Measurements from ENCODE around the gene POLD1. TPM values are rescaled to one million over a fixed set of nuclear protein-coding genes. Genes with fewer than 3 reads are reported as not detected.
A peak's percentile ranks its signal among the peaks of the same experiment; 100 is the strongest.

Gene POLD1
- total and polyA plus RNA-seq, 2 donors (not counting 3 experiments of a cell fraction or from before 2014, with no cell fraction given), result 40.9 to 63.9 TPM

DNA sequence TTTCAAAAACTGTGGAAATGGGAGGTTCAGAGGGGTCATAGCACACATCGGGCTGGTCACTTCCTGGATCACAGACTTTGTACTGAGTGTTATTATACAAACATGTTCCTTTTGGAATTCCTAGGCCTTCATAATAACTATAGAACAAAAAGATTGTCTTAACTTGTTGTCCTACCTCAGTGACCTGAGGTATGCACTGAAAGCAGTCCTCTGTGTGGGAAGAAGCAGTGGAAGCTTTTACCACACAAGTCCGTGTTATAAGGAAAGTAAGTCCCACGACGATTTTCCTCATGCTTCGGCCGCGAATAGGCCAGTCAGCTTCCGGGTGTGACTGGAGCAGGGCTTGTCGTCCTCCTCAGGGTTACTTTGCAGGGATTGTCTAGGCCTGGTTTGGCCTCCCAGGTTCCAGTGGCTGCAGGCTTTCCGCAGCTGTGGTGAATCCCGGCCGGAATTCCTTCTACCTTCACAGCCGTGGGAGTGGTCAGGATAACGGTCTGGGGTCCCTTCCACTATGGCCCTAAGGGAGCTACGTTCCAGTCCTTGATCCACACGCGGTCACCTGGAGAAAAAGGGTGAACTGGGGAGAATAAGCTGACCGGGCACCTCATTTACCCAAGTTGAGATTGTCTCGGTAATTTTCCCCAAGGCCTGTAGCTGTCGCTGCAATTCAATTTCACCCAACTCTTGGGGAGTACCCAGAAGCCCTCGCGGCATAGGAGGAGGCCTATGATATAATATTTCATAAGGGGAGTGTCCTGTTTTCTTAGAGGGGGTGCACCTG lies 34.7 kb upstream of the POLD1 start:
- H3K4me3 ChIP-seq (replicated peaks in 1 of 3; ENCODE audit: insufficient read depth in 1 of 3, low read depth in 1 of 3, low read length in 3 of 3), result no peak overlapping the region
- TF ChIP-seq FOS (IDR thresholded peaks at IDR 0.05; ENCODE audit: borderline replicate concordance, insufficient read depth, low read length), result no peak
- no peak for TF ChIP-seq JUN (IDR thresholded peaks at IDR 0.05; ENCODE audit: borderline replicate concordance, insufficient read depth, insufficient read length, low read depth)
- no peak for TF ChIP-seq EZH2 (IDR thresholded peaks at IDR 0.05; ENCODE audit: borderline replicate concordance, low read depth, low read length, severe bottlenecking)
- TF ChIP-seq, protein P1, sequence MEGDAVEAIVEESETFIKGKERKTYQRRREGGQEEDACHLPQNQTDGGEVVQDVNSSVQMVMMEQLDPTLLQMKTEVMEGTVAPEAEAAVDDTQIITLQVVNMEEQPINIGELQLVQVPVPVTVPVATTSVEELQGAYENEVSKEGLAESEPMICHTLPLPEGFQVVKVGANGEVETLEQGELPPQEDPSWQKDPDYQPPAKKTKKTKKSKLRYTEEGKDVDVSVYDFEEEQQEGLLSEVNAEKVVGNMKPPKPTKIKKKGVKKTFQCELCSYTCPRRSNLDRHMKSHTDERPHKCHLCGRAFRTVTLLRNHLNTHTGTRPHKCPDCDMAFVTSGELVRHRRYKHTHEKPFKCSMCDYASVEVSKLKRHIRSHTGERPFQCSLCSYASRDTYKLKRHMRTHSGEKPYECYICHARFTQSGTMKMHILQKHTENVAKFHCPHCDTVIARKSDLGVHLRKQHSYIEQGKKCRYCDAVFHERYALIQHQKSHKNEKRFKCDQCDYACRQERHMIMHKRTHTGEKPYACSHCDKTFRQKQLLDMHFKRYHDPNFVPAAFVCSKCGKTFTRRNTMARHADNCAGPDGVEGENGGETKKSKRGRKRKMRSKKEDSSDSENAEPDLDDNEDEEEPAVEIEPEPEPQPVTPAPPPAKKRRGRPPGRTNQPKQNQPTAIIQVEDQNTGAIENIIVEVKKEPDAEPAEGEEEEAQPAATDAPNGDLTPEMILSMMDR (IDR thresholded peaks at IDR 0.05; ENCODE audit: extremely low read depth in 1 of 2, insufficient read depth in 1 of 2, low read depth in 1 of 2, low read length in 2 of 2), result no peak
- no peak for TF ChIP-seq POLR2AphosphoS5 (IDR thresholded peaks at IDR 0.05; ENCODE audit: insufficient read depth, low read depth, low read length)
- TF ChIP-seq, protein P2, sequence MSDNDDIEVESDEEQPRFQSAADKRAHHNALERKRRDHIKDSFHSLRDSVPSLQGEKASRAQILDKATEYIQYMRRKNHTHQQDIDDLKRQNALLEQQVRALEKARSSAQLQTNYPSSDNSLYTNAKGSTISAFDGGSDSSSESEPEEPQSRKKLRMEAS (IDR thresholded peaks at IDR 0.05; ENCODE audit: insufficient read depth, insufficient read length), result no peak
- TF ChIP-seq POLR2A (IDR thresholded peaks at IDR 0.05; ENCODE audit: low read depth, low read length), result no peak
- no peak for TF ChIP-seq MYC (IDR thresholded peaks at IDR 0.05; ENCODE audit: low read depth, low read length)
- H3K36me3 ChIP-seq (ENCODE audit: control insufficient read depth in 2 of 2, extremely low read depth in 1 of 2, insufficient read depth in 2 of 2, low read length in 2 of 2), result no peaks in the 10 kb centered on the region
- H3K4me1 ChIP-seq (ENCODE audit: control insufficient read depth, extremely low read depth, insufficient read depth, low read length), result peaks cover 10% of the 10 kb centered on the region
- no peaks in the 10 kb centered on the region for H3K79me2 ChIP-seq (ENCODE audit: control insufficient read depth, insufficient read depth, low read length)
- POLR2A ChIA-PET, result no interaction called here
- no peaks in the 10 kb centered on the region for H3K9me3 ChIP-seq (replicated peaks; ENCODE audit: control insufficient read depth, insufficient read depth, low read length)
- H3K27ac ChIP-seq (ENCODE audit: insufficient read depth, low read depth, low read length), result peak overlapping the region; percentile 78
- CTCF ChIA-PET, result interaction anchor here (0.9 to 1.7 kb wide), 3 partner anchors 8 to 97 kb away, joined by 3 to 5 read pairs (median 4); partner anchors contain the start of gene KCNC3
- peak overlapping the region; percentile 55 for H3K4me2 ChIP-seq (ENCODE audit: insufficient read depth, low read length)
- H3K9me1 ChIP-seq (replicated peaks; ENCODE audit: control insufficient read depth, extremely low read depth, insufficient read depth, low read length), result no peaks in the 10 kb centered on the region
- peak overlapping the region; percentile 100 for H2AFZ ChIP-seq (ENCODE audit: low read depth, low read length)
- BruUV-seq (replicated peaks), result no TSS peak
- peaks cover 0 to 2% of the 10 kb centered on the region in 2 experiments for H3K27me3 ChIP-seq (ENCODE audit: control insufficient read depth in 2 of 2, insufficient read depth in 2 of 2, low read length in 2 of 2)
- DNase-seq (ENCODE audit: low read depth, low spot score), result peak; percentile 79
- no peaks in the 10 kb centered on the region for H4K20me1 ChIP-seq (replicated peaks; ENCODE audit: control insufficient read depth, extremely low read depth, insufficient read depth, low read length)
- intact Hi-C loops (cut with micrococcal nuclease), result loop anchor here (1.0 kb wide), 2 partner anchors 16 to 49 kb away; no protein-coding TSS in a partner anchor
- dilution Hi-C loops (cut with MboI; ENCODE audit: extremely low pct_ligation_motif_present, low sequenced_read_pairs), result no loop called here
- peak overlapping the region; percentile 23 for H3K9ac ChIP-seq (replicated peaks; ENCODE audit: extremely low read depth, insufficient read depth, low read length)
- peak; percentile 92 for FAIRE-seq
